AG10803 (cell line): ENCODE results near the gene ERMARD.
"Not testable (repeated sequence)": the region's sequence is repeated elsewhere in the genome, so short reads cannot be mapped to it uniquely, and the experiment has no call there.

Source experiments
- DNase-seq: peaks from one replicate; pipeline ENCODE4 v3.0.0; 2010; ENCODE audit warnings: low read depth
- H3K4me3 ChIP-seq: 2 replicates; pipeline ENCODE4 v1.5.1; 2011; ENCODE audit warnings: mild to moderate bottlenecking, low read length, control low read depth
- CTCF ChIP-seq: conservative IDR thresholded peaks from 2 replicates; pipeline ENCODE4 v1.5.1; 2011; ENCODE audit warnings: mild to moderate bottlenecking, low read length, control low read depth, inconsistent platforms

The ERMARD gene

GRCh38 chr6:169763308-169763707, 11.9 kb downstream of the ERMARD start:
- no peak for TF ChIP-seq CTCF
- DNase-seq, result no peak
- no peak overlapping the region for H3K4me3 ChIP-seq

- TF ChIP-seq CTCF, result no peak
- no peak for DNase-seq
- H3K4me3 ChIP-seq, result no peak overlapping the region
Observed at GRCh38 chr6:169763881-169764280, 12.5 kb downstream of the ERMARD start.

GRCh38 chr6:169765789-169766188, 14.4 kb downstream of the ERMARD start:
- not testable (repeated sequence) for H3K4me3 ChIP-seq, DNase-seq

GRCh38 chr6:169766232-169766631, 14.8 kb downstream of the ERMARD start:
- TF ChIP-seq CTCF, result no peak
- no peak overlapping the region for H3K4me3 ChIP-seq
- no peak for DNase-seq

GRCh38 chr6:169766921-169767736, 15.7 kb downstream of the ERMARD start:
- no peak overlapping the region for H3K4me3 ChIP-seq
- no peak for DNase-seq
- TF ChIP-seq CTCF, result no peak

- no peak for DNase-seq
- no peak for TF ChIP-seq CTCF
- H3K4me3 ChIP-seq, result no peak overlapping the region
Observed at GRCh38 chr6:169774347-169774746, 22.9 kb downstream of the ERMARD start.

GRCh38 chr6:169775321-169775720, 23.9 kb downstream of the ERMARD start:
- DNase-seq, result no peak
- no peak overlapping the region for H3K4me3 ChIP-seq
- TF ChIP-seq CTCF, result no peak
